Muscle layer of colon (tissue), 2 donors: ENCODE measurements around the gene PQBP1.
A peak's percentile ranks its signal among the peaks of the same experiment; 100 is the strongest.

Experiments
- H3K27ac ChIP-seq: one replicate; pipeline ENCODE4 v1.7.0; 2013; ENCODE audit warnings: low read depth, mild to moderate bottlenecking, low read length, moderate library complexity
- H3K27me3 ChIP-seq, 2 donors: one replicate each; pipeline ENCODE4 v1.7.0; 2013; ENCODE audit warnings: low read length in 2 of 2, mild to moderate bottlenecking in 2 of 2; ENCODE audit not compliant: insufficient read depth in 2 of 2, control insufficient read depth in 1 of 2
- H3K36me3 ChIP-seq: one replicate; pipeline ENCODE4 v1.7.0; 2013; ENCODE audit warnings: mild to moderate bottlenecking, low read length; ENCODE audit not compliant: insufficient read depth
- H3K4me1 ChIP-seq: one replicate; pipeline ENCODE4 v1.7.0; 2013; ENCODE audit warnings: mild to moderate bottlenecking, low read length; ENCODE audit not compliant: insufficient read depth
- H3K4me3 ChIP-seq, 2 donors: one replicate each; pipeline ENCODE4 v1.7.0; 2013; ENCODE audit warnings: low read length in 2 of 2, low read depth in 1 of 2, mild to moderate bottlenecking in 1 of 2, moderate library complexity in 1 of 2
- H3K9ac ChIP-seq: one replicate; pipeline ENCODE4 v1.7.0; 2013; ENCODE audit warnings: low read length
- H3K9me3 ChIP-seq: one replicate; pipeline ENCODE4 v1.7.0; 2013; ENCODE audit warnings: mild to moderate bottlenecking, low read length
- donor health status: abdominal sarcoma.
- donor health status: Adenocarcinoma of cecum.

The PQBP1 gene

DNA sequence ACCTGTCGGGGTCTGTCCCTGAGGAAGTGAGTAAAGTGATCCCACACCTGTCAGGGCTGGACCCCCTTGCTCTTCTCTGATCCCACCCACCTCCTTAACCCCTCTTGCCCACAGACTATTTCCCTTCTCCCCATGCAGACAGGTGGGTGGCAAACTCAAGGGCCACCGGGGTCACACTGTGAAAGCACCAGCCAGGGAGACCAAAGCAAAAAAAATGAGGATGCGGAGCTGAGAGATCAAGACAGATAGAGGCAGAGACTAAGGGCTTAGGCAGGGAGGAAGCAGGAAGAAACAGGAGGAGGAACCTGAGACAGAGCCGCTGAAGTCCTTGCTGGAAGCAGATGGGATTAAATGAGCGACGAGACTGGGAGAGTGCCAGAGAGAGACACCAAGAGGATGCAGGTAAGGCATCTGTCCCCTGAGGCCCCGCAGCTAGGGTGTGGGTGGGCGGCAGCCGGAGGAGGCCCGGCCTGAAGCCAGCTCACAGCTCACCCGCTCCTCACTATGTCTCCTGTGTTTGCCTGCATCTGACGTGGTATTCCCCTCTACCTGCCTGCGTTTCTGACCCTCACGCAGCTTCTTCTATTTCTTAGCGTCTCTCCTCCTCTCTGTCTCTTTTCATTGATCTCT, 7.3 kb upstream of the PQBP1 start:
- no peaks in the 10 kb centered on the region for H3K9me3 ChIP-seq
- H3K36me3 ChIP-seq: peaks cover 4% of the 10 kb centered on the region
- H3K4me3 ChIP-seq: peak overlapping the region; percentile 50 to 61
- no peaks in the 10 kb centered on the region for H3K4me1 ChIP-seq
- no peak overlapping the region for H3K27ac ChIP-seq
- H3K27me3 ChIP-seq: peaks cover 0 to 10% of the 10 kb centered on the region in 2 donors
- peak overlapping the region; percentile 19 for H3K9ac ChIP-seq

DNA sequence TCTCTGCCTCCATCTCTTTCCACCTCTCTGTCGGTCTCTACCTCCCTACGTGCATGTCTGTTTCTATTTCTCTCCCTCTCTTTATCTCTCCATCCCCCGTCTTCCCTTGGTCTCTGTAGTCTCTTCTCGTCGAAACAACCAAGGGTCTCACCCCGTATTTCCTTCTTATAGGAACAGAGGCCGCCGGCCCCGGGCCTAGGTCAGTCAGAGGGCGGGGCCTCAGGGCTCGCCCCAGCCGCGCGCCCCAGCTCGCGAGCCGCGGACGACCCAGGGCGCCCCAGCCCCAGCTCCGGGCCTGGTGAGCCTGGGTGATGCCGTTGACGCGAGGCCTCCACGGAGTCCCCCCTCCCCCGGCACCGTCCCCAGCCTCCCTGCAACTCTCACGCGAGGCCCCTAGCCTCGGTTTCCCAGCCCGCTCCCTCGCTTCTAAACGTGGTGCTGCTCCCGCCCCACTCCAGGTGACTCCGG, 6.8 kb upstream of the PQBP1 start:
- Histone ChIP-seq H3K27me3 (peaks cover 0 to 10% of the 10 kb centered on the region in 2 donors), H3K4me3 (peak overlapping the region; percentile 50 to 61), H3K27ac (peak overlapping the region; percentile 44), H3K9ac (peak overlapping the region; percentile 19), H3K4me1 (no peaks in the 10 kb centered on the region), H3K9me3 (no peaks in the 10 kb centered on the region), H3K36me3 (peaks cover 5% of the 10 kb centered on the region)

DNA sequence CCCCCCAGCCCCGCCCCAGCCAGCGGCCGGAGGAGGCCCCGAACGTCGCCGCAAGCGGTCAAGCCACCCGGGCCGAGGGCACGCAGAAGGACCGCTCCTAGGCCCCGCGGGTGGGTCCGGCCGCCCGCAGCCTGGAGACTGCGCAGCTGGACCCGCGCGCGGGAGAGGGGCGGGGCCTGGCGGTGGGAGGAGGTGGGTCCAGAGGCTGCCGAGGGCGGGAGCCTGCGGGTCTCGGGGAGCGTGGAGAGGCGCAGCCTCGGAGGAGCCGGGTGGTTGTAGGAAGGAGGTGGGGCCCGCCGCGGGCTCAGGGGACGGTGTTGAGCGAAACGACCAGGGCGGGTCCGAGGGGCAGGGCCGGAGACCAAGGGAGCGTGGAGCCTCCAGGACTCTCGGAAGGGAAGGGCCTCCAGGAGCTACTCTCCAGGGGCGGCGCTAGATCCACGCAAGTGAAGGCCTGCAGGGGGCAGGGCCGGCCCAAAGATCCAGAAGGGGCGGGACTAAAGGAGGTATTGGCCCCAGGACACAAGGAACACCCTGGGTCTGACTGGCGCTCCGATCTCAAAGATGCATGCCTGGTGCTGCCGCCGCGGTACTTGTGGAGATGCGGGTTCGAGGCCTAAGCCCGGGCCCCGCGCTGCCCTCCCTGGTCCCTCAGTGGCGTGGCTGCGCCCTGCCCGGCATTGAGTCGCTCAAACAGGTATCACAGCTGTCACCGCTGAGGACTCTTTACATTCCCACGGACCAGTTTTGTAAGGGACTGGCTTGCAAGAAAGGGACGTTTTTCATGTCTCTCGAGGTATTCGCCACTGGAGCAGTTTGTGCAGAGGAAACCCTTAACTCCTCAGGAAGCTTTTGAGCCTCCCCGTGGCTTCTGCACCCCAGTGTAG, 6.1 kb upstream of the PQBP1 start:
- Histone ChIP-seq H3K4me1 (peaks cover 5% of the 10 kb centered on the region), H3K27me3 (peaks cover 0 to 10% of the 10 kb centered on the region in 2 donors), H3K9me3 (no peaks in the 10 kb centered on the region), H3K27ac (peak overlapping the region; percentile 52), H3K36me3 (peaks cover 5% of the 10 kb centered on the region), H3K4me3 (peak overlapping the region; percentile 50 to 61), H3K9ac (no peak overlapping the region)

DNA sequence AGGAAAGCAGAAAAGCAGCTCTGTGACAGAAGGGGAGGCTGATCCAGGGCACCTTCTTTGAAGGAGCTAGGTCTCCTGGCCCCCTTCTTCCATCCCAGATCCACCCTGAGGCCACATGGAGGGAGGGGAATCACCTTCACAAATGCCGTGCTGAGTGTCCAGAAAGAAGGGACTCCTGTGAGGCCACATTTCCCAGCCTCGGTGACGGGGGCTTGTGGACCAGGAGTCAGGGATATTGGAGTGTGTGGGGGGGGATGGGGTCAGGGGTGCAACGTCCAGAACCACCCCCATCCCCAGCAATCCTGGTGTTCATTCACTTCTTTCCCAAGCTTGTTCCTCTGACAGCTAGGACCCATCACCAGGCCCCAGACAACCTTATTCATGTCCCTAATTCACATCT, 4.8 kb upstream of the PQBP1 start:
- H3K27me3 ChIP-seq: peaks cover 0 to 10% of the 10 kb centered on the region in 2 donors
- no peak overlapping the region for H3K4me3 ChIP-seq
- no peaks in the 10 kb centered on the region for H3K9me3 ChIP-seq
- no peak overlapping the region for H3K27ac ChIP-seq
- H3K36me3 ChIP-seq: peaks cover 5% of the 10 kb centered on the region
- peaks cover 8% of the 10 kb centered on the region for H3K4me1 ChIP-seq
- H3K9ac ChIP-seq: no peak overlapping the region

DNA sequence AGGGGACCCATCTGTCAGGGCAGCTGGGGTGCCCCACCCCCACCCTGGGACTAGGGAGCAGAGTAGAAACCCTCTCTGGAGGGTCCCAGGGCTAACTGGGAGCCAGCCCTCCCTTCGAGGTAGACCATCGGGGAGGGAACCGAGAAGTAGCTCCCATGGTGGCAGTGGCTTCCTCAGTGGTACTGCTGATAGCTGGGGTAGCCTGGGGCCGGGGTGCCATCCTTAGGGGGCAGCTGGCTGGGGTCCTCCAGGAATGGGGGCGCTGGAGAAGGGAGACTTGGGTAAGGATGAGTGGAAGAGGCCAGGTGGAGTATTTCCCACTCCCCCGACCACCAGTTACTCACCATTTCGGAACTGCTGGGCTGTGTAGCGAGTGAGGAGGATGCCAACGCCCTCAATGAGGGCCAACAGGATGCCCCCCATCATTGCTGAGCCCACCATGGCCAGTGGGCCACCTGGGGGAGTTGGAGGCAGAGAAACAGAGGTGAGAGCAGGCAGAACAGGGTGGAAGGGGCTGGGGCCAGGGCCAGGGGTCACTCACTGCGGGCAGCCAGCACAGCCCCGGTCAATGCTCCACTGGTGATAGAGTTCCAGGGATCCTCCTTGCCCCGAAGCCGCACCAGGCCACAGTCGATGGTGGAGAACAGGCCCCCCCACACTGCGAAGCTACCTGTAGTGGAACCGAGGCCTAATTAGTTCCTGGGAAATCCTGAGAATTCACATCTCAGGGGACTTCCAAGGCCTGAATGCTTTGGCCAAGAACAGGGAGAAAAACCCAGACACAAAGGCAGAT, 4.0 kb upstream of the PQBP1 start:
- H3K27me3 ChIP-seq: peaks cover 0 to 10% of the 10 kb centered on the region in 2 donors
- H3K36me3 ChIP-seq: peaks cover 5% of the 10 kb centered on the region
- no peak overlapping the region for H3K9ac ChIP-seq
- H3K4me3 ChIP-seq: no peak overlapping the region
- no peak overlapping the region for H3K27ac ChIP-seq
- no peaks in the 10 kb centered on the region for H3K9me3 ChIP-seq
- H3K4me1 ChIP-seq: peaks cover 12% of the 10 kb centered on the region

DNA sequence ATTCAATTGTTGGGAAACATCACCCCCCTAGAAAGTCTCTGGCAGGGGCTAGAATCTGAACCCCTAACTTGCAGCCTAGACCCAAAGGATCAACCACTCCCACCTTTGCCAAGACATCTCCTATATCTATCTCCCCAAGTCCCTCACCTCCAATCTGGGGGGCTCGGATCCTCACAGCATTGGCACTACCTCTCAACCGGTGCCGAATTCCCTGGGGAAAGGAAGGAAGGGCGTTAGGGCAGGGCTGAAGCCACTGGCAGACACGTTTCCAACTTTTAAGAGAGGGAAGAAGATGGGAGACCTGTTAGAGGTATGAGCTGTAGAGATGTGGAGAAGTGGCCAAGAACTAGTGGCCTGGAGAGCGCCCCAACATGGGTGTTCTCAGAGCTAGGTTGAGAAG, 2.8 kb upstream of the PQBP1 start:
- H3K4me3 ChIP-seq: no peak overlapping the region
- no peak overlapping the region for H3K27ac ChIP-seq
- peaks cover 12% of the 10 kb centered on the region for H3K4me1 ChIP-seq
- H3K36me3 ChIP-seq: peaks cover 8% of the 10 kb centered on the region
- H3K9ac ChIP-seq: no peak overlapping the region
- no peaks in the 10 kb centered on the region for H3K9me3 ChIP-seq
- peaks cover 0 to 10% of the 10 kb centered on the region in 2 donors for H3K27me3 ChIP-seq

DNA sequence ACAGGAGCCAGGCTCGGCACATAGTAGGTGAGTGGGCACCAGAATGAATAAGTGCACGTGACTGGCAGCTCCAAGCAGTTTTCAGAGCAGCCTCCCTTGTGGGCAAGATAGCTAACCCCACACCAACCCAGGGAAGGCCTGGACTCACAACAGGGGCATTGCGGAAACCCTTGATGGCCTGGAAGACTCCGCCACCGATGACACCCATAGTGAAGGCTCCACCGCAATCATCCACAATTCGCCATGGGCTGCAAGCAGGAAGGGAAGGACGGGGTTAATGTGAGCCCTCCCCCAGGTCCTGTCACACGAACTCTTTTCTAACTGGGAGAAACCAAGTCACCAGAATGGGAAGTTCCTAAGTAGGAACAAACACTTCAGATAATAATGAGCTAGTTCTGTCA, 1.1 kb upstream of the PQBP1 start:
- H3K4me3 ChIP-seq: peak overlapping the region; percentile 30 to 79
- H3K27me3 ChIP-seq: no peaks in the 10 kb centered on the region
- H3K9ac ChIP-seq: peak overlapping the region; percentile 86
- peaks cover 8% of the 10 kb centered on the region for H3K36me3 ChIP-seq
- peaks cover 12% of the 10 kb centered on the region for H3K4me1 ChIP-seq
- no peaks in the 10 kb centered on the region for H3K9me3 ChIP-seq
- H3K27ac ChIP-seq: peak overlapping the region; percentile 43

DNA sequence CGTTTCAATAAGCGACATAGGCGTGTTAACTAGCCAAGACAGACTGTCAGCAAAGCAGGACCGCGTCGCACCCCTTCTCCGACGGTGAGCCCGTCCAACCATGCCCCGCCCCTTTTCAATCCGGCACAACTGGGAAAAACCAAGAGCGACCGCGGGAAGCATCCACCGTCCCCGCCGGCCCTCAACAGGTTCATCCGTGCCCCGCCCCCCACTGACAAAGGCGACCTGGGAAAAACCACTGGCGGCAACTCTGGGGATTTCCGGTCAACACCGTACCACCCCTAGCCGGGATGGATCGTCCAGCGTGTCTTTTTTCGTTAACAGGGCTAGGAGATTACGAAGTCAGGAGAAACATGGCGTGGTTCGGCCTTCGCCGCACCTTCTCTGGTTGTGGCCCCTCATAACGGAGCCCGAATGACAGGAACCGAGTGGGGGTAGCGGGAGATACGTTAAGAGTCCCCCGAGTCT, 539 bp upstream of the PQBP1 start:
- H3K9ac ChIP-seq: peak overlapping the region; percentile 86
- peak overlapping the region; percentile 86 for H3K27ac ChIP-seq
- peaks cover 12% of the 10 kb centered on the region for H3K4me1 ChIP-seq
- H3K36me3 ChIP-seq: peaks cover 13% of the 10 kb centered on the region
- H3K9me3 ChIP-seq: no peaks in the 10 kb centered on the region
- peak overlapping the region; percentile 42 to 79 for H3K4me3 ChIP-seq
- H3K27me3 ChIP-seq: no peaks in the 10 kb centered on the region

DNA sequence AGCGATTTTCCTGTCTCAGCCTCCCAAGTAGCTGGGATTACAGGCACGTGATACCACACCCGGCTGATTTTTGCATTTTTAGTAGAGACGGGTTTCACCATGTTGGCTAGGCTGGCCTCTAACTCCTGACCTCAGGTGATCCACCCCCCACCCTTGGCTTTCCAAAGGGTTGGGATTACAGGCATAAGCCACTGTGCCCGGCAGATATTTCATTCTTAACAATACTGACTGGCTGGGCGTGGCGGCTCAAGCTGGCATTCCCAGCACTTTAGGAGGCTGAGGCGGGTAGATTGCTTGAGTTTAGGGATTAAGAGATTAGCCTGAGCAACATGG, 1.3 kb downstream of the PQBP1 start:
- Histone ChIP-seq H3K4me3 (no peak overlapping the region), H3K4me1 (peaks cover 12% of the 10 kb centered on the region), H3K9ac (no peak overlapping the region), H3K27me3 (no peaks in the 10 kb centered on the region), H3K27ac (no peak overlapping the region), H3K9me3 (no peaks in the 10 kb centered on the region), H3K36me3 (peaks cover 22% of the 10 kb centered on the region)

DNA sequence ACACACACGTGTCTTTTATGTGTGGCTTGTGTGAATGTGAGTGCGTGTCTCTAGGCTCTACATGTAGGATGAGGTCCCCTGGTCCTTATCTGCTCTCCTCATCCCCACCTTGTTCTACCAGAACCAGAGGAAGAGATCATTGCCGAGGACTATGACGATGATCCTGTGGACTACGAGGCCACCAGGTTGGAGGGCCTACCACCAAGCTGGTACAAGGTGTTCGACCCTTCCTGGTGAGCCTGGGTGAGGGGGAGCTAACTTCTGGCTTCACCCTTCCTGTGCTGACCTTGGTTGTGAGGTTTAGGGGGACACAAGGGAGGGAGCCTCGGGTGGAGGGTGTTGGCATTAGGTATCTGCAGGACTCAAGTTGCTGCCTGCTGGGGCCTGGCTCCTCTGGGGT, 3.3 kb downstream of the PQBP1 start:
- H3K4me3 ChIP-seq: no peak overlapping the region

DNA sequence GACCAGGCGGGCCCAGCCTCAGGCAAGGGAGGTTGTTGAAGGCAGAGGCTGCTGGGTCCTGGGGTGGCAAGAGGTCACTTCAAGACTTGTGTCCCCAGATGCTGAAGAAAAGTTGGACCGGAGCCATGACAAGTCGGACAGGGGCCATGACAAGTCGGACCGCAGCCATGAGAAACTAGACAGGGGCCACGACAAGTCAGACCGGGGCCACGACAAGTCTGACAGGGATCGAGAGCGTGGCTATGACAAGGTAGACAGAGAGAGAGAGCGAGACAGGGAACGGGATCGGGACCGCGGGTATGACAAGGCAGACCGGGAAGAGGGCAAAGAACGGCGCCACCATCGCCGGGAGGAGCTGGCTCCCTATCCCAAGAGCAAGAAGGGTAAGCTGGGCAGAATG, 4.4 kb downstream of the PQBP1 start:
- Histone ChIP-seq H3K4me3 (no peak overlapping the region), H3K27me3 (no peaks in the 10 kb centered on the region), H3K27ac (no peak overlapping the region), H3K9ac (no peak overlapping the region), H3K36me3 (peaks cover 16% of the 10 kb centered on the region), H3K4me1 (peaks cover 4% of the 10 kb centered on the region), H3K9me3 (no peaks in the 10 kb centered on the region)

More for the DNA sequence above, 3.3 kb downstream of the PQBP1 start:
- H3K9ac ChIP-seq: no peak overlapping the region
- H3K36me3 ChIP-seq: peaks cover 16% of the 10 kb centered on the region
- no peaks in the 10 kb centered on the region for H3K27me3 ChIP-seq
- H3K4me1 ChIP-seq: peaks cover 12% of the 10 kb centered on the region
- H3K27ac ChIP-seq: no peak overlapping the region
- no peaks in the 10 kb centered on the region for H3K9me3 ChIP-seq
